CD14-positive monocyte (primary cell): ENCODE measurements around the gene CNOT2. TPM values are rescaled to one million over a fixed set of nuclear protein-coding genes. Genes with fewer than 3 reads are reported as not detected.
A peak's percentile ranks its signal among the peaks of the same experiment; 100 is the strongest.

Experiments
- DNase-seq, 3 donors: peaks; one replicate each; pipeline ENCODE4 v3.0.0-alpha.2; 2011 to 2022
- H2AFZ ChIP-seq: 2 replicates; pipeline ENCODE4 v1.6.0; 2012; ENCODE audit warnings: mild to moderate bottlenecking, low read depth, low read length, inconsistent platforms; ENCODE audit not compliant: insufficient read depth, poor library complexity, severe bottlenecking
- H3K27ac ChIP-seq, 2 donors: 1 replicate in 1 of 2; 2 replicates in 1 of 2; pipeline ENCODE4 v1.5.1; 2012 to 2013; ENCODE audit warnings: low read length in 2 of 2, control low read depth in 1 of 2, inconsistent platforms in 1 of 2, low read depth in 1 of 2, mild to moderate bottlenecking in 1 of 2
- H3K27me3 ChIP-seq, 2 donors: one replicate each; pipeline versions ENCODE4 v1.6.0 to v1.6.1; 2011 to 2013; ENCODE audit warnings: low read length in 2 of 2; ENCODE audit not compliant: control insufficient read depth in 2 of 2, insufficient read depth in 2 of 2
- H3K36me3 ChIP-seq, 2 donors: replicated peaks in 1 of 2; 1 replicate in 1 of 2; 2 replicates in 1 of 2; pipeline versions ENCODE4 v1.5.1 to v1.6.1; 2012 to 2013; ENCODE audit warnings: low read length in 2 of 2, control low read depth in 1 of 2, inconsistent platforms in 1 of 2, mild to moderate bottlenecking in 1 of 2; ENCODE audit not compliant: insufficient read depth in 2 of 2, control insufficient read depth in 1 of 2
- H3K4me1 ChIP-seq, 2 donors: 1 replicate in 1 of 2; 2 replicates in 1 of 2; pipeline versions ENCODE4 v1.5.1 to v1.6.1; 2012 to 2013; ENCODE audit warnings: low read length in 2 of 2, control low read depth in 1 of 2, inconsistent platforms in 1 of 2, mild to moderate bottlenecking in 1 of 2, moderate library complexity in 1 of 2; ENCODE audit not compliant: insufficient read depth in 2 of 2, control insufficient read depth in 1 of 2
- H3K4me2 ChIP-seq: replicated peaks from 2 replicates; pipeline ENCODE3; 2012; ENCODE audit warnings: low read length, moderate library complexity, mild to moderate bottlenecking; ENCODE audit not compliant: poor library complexity, severe bottlenecking; ENCODE audit errors: extremely low read depth
- H3K4me3 ChIP-seq, 3 experiments: fragments of 200-600 bp in 1 of 3; sonication (generic) in 1 of 3; replicated peaks in 1 of 3; 1 replicate in 2 of 3; 2 replicates in 1 of 3; pipeline ENCODE4 v1.5.1; 2011 to 2013; ENCODE audit warnings: low read length in 3 of 3, mild to moderate bottlenecking in 3 of 3, control low read depth in 2 of 3, low read depth in 2 of 3, inconsistent platforms in 1 of 3, moderate library complexity in 1 of 3
- H3K79me2 ChIP-seq: 2 replicates; pipeline ENCODE4 v1.6.0; 2012; ENCODE audit warnings: mild to moderate bottlenecking, control low read depth, inconsistent platforms, low read length, moderate library complexity; ENCODE audit not compliant: insufficient read depth
- H3K9ac ChIP-seq: 2 replicates; pipeline ENCODE4 v1.6.0; 2017; ENCODE audit warnings: low read length, mild to moderate bottlenecking; ENCODE audit not compliant: insufficient read depth, poor library complexity, severe bottlenecking
- H3K9me3 ChIP-seq, 2 donors: replicated peaks in 1 of 2; 1 replicate in 1 of 2; 2 replicates in 1 of 2; pipeline versions ENCODE4 v1.5.1 to v1.6.1; 2012 to 2013; ENCODE audit warnings: low read length in 2 of 2, control low read depth in 1 of 2; ENCODE audit not compliant: control insufficient read depth in 1 of 2, insufficient read depth in 1 of 2
- H4K20me1 ChIP-seq: 2 replicates; pipeline ENCODE4 v1.6.0; 2012; ENCODE audit warnings: mild to moderate bottlenecking, low read length, control low read depth, moderate library complexity; ENCODE audit not compliant: insufficient read depth
- H3K27ac Mint-ChIP-seq, 7 donors: one replicate each; pipeline ENCODE4 v1.8.0; 2020; ENCODE audit warnings: mild to moderate bottlenecking in 7 of 7, mixed read lengths in 7 of 7, moderate library complexity in 6 of 7, inconsistent platforms in 2 of 7
- H3K27me3 Mint-ChIP-seq, 3 donors: one replicate each; pipeline ENCODE4 v1.8.0; 2021 to 2022; ENCODE audit warnings: low read depth in 3 of 3, mild to moderate bottlenecking in 3 of 3, mixed read lengths in 3 of 3, moderate library complexity in 3 of 3, inconsistent platforms in 1 of 3
- H3K36me3 Mint-ChIP-seq, 2 donors: one replicate each; pipeline ENCODE4 v1.8.0; 2020; ENCODE audit warnings: mixed read lengths in 2 of 2, inconsistent platforms in 1 of 2, mild to moderate bottlenecking in 1 of 2
- H3K4me1 Mint-ChIP-seq: one replicate; pipeline ENCODE4 v1.8.0; 2020; ENCODE audit warnings: mild to moderate bottlenecking, mixed read lengths
- H3K4me3 Mint-ChIP-seq, 2 donors: one replicate each; pipeline ENCODE4 v1.8.0; 2020; ENCODE audit warnings: mild to moderate bottlenecking in 2 of 2, mixed read lengths in 2 of 2, moderate library complexity in 1 of 2
- H3K9me3 Mint-ChIP-seq, 7 donors: one replicate each; pipeline ENCODE4 v1.8.0; 2020 to 2022; ENCODE audit warnings: mixed read lengths in 7 of 7, mild to moderate bottlenecking in 6 of 7, moderate library complexity in 6 of 7, inconsistent platforms in 2 of 7
- CTCF ChIP-seq: fragments of 200-600 bp; IDR thresholded peaks from one replicate; pipeline ENCODE4 v1.8.0; 2022; ENCODE audit warnings: antibody characterized with exemption, mild to moderate bottlenecking
- WGBS: methylation state at CpG from one replicate; pipeline ENCODE4 v1.1.5; 2013; ENCODE audit warnings: missing lambda C conversion rate; ENCODE audit not compliant: insufficient coverage; 5-methylcytosine and 5-hydroxymethylcytosine counted together
- intact Hi-C, 2 donors: fragments of 100-400 bp; cut with micrococcal nuclease; formaldehyde crosslinking; loops; one replicate each; pipeline versions ENCODE4 v1.15.0 to v1.15.1; 2023
- polyA plus RNA-seq, 3 donors: library from polyadenylated mRNA; depleted of rRNA in 1 of 3; unstranded in 2 of 3; stranded (reverse) in 1 of 3; fragments of 300-500 nt in 2 of 3; fragments of >200 nt in 1 of 3; fragmentation: Illumina TruSeq in 2 of 3; gene quantifications; 1 replicate in 2 of 3; 2 replicates in 1 of 3; pipeline ENCODE4 v1.2.3, GENCODE V29; 2012 to 2021

Gene CNOT2
- polyA plus RNA-seq, 3 donors: 49.8 to 77.2 (median 72.7) TPM

- H3K4me1 Mint-ChIP-seq: peaks cover 14% of the 10 kb centered on the region
- H3K27ac Mint-ChIP-seq: peak overlapping the region in 1 of 7 donors; percentile 11
- no peak overlapping the region for H2AFZ ChIP-seq
- H3K27ac ChIP-seq: no peak overlapping the region
- no peak overlapping the region for H3K4me2 ChIP-seq
- no peak overlapping the region for H3K4me3 ChIP-seq
- H4K20me1 ChIP-seq: peaks cover 100% of the 10 kb centered on the region
- H3K36me3 ChIP-seq: peaks cover 0 to under 1% of the 10 kb centered on the region in 2 donors
- no peak overlapping the region for H3K9ac ChIP-seq
- TF ChIP-seq CTCF: no peak
- H3K79me2 ChIP-seq: peaks cover 100% of the 10 kb centered on the region
- H3K27me3 Mint-ChIP-seq: no peaks in the 10 kb centered on the region
- H3K4me1 ChIP-seq: no peaks in the 10 kb centered on the region
- peaks cover 2 to 11% of the 10 kb centered on the region in 2 donors for H3K36me3 Mint-ChIP-seq
- no peaks in the 10 kb centered on the region for H3K27me3 ChIP-seq
- no peak overlapping the region for H3K4me3 Mint-ChIP-seq
- no peak for DNase-seq
- WGBS: 93% methylated on average over 2 of the region's 3 CpGs
- no peaks in the 10 kb centered on the region for H3K9me3 ChIP-seq
- intact Hi-C loops: no loop called here
- H3K9me3 Mint-ChIP-seq: peaks cover 0 to 1% (median 0%) of the 10 kb centered on the region in 7 donors
These were observed 29.3 kb downstream of the CNOT2 start for GRCh38 chr12:70272510-70272909.

GRCh38 chr12:70275045-70275444 is 31.8 kb downstream of the CNOT2 start:
- Histone ChIP-seq H3K79me2 (peaks cover 100% of the 10 kb centered on the region), H3K27me3 (no peaks in the 10 kb centered on the region), H3K36me3 (peaks cover 11 to 25% of the 10 kb centered on the region in 2 donors), H3K4me3 (no peak overlapping the region), H3K9me3 (no peaks in the 10 kb centered on the region), H3K9ac (no peak overlapping the region), H3K4me1 (no peaks in the 10 kb centered on the region), H3K27ac (no peak overlapping the region), H4K20me1 (peaks cover 100% of the 10 kb centered on the region), H2AFZ (no peak overlapping the region), H3K4me2 (no peak overlapping the region)
- intact Hi-C loops: no loop called here
- Mint-ChIP-seq H3K4me1 (peaks cover 14% of the 10 kb centered on the region), H3K9me3 (peaks cover 0 to 1% (median 0%) of the 10 kb centered on the region in 7 donors), H3K36me3 (peaks cover 12 to 17% of the 10 kb centered on the region in 2 donors), H3K27ac (peak overlapping the region in 1 of 7 donors; percentile 22), H3K4me3 (no peak overlapping the region), H3K27me3 (no peaks in the 10 kb centered on the region)
- TF ChIP-seq CTCF: no peak
- DNase-seq: no peak
